GM18867 (cell line): ENCODE measurements around the gene UMOD.

Experiments
- ATAC-seq: cut with Tn5 transposase; IDR thresholded peaks from one replicate; pipeline ENCODE4 v1.9.1; 2021; ENCODE audit warnings: mild to moderate bottlenecking, moderate library complexity; ENCODE audit not compliant: unreplicated experiment

UMOD gene

GRCh38 chr16:20369452-20370054 is 17.0 kb upstream of the UMOD start:
- ATAC-seq = no peak

- ATAC-seq = no peak
Measured at GRCh38 chr16:20364051-20364450, 11.5 kb upstream of the UMOD start.

- ATAC-seq = no peak
Measured at GRCh38 chr16:20363191-20363590, 10.7 kb upstream of the UMOD start.

GRCh38 chr16:20359997-20360396 is 7.5 kb upstream of the UMOD start:
- ATAC-seq = no peak

- no peak for ATAC-seq
Measured at GRCh38 chr16:20355114-20355782, 2.7 kb upstream of the UMOD start.

- no peak for ATAC-seq
Measured at GRCh38 chr16:20353379-20353778, 864 bp upstream of the UMOD start.

- ATAC-seq = no peak
Measured at GRCh38 chr16:20349615-20350014, 2.9 kb downstream of the UMOD start.

GRCh38 chr16:20348365-20349185 is 3.9 kb downstream of the UMOD start:
- ATAC-seq = no peak

- no peak for ATAC-seq
Measured at GRCh38 chr16:20347666-20348364, 4.7 kb downstream of the UMOD start.

GRCh38 chr16:20344611-20345010 is 7.9 kb downstream of the UMOD start:
- ATAC-seq = no peak

GRCh38 chr16:20339744-20340143 is 12.8 kb downstream of the UMOD start:
- no peak for ATAC-seq

- no peak for ATAC-seq
Measured at GRCh38 chr16:20336955-20337354, 15.6 kb downstream of the UMOD start.

- ATAC-seq = no peak
Measured at GRCh38 chr16:20334396-20334795, 18.1 kb downstream of the UMOD start.

GRCh38 chr16:20333120-20333519 is 19.4 kb downstream of the UMOD start:
- ATAC-seq = no peak

GRCh38 chr16:20332411-20332810 is 20.1 kb downstream of the UMOD start:
- no peak for ATAC-seq

GRCh38 chr16:20331635-20332034 is 20.9 kb downstream of the UMOD start:
- no peak for ATAC-seq

- no peak for ATAC-seq
Measured at GRCh38 chr16:20329392-20330138, 22.9 kb downstream of the UMOD start.

GRCh38 chr16:20327444-20328041 is 25.0 kb downstream of the UMOD start, which contains the start of gene GP2:
Gene GP2, minus strand, starts transcription at chr16:20327513. Its CDS starts 1,082 bp downstream, at chr16:20326431.
- no peak for ATAC-seq

GRCh38 chr16:20326321-20326720 is 26.2 kb downstream of the UMOD start:
- no peak for ATAC-seq

- ATAC-seq = no peak
Measured at GRCh38 chr16:20325005-20325404, 27.5 kb downstream of the UMOD start.
